GM18508 (cell line): ENCODE data around the gene HMCN1.

Experiments
- ATAC-seq: cut with Tn5 transposase; IDR thresholded peaks from one replicate; pipeline ENCODE4 v1.9.1; 2021; ENCODE audit warnings: moderate number of reproducible peaks; ENCODE audit not compliant: insufficient read depth, unreplicated experiment

The HMCN1 gene

DNA sequence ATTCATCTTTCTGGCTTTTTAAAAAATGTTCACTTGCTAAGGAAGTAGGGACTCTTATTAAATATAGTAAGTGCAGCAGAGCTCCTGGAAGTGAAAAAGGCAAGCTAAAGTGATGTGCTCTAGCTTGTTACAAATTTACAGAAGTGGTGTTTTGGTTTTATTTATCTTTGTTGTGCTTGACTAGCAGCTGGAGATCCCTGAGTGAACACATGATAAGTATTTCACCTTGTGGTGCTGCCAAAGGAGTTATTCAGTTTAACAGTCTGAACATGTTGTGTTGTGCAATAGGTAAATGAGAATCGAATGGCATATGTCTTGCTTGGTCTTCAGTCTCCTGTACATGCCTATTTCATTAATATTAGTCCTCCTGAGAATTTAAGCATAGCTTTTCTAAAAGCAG is 325.1 kb downstream of the HMCN1 start:
- no peak for ATAC-seq

DNA sequence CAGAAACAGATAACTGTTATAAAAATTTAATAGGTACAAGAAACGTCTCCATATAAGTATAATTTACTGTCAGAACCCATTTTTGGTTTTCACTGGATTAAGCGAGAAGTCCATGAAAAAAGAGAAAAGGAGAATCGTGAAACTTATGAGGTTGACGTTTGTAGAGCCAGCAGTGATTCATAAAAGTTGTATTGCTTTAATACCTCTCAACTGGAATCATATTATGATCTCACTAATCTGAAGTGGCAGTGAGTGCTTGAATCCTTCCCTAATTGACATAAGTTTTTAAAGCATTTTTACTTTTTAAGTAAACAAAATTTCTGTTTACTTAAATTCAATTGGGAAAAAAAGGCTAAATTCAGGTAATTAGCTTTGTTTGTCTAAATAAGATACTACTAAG is 325.6 kb downstream of the HMCN1 start:
- ATAC-seq = no peak

- ATAC-seq = no peak
Measured at GRCh38 chr1:186060226-186060625, 326.0 kb downstream of the HMCN1 start.

- no peak for ATAC-seq
Measured at GRCh38 chr1:186063091-186063657, 329.0 kb downstream of the HMCN1 start.

- no peak for ATAC-seq
Measured at GRCh38 chr1:186066411-186066810, 332.2 kb downstream of the HMCN1 start.

DNA sequence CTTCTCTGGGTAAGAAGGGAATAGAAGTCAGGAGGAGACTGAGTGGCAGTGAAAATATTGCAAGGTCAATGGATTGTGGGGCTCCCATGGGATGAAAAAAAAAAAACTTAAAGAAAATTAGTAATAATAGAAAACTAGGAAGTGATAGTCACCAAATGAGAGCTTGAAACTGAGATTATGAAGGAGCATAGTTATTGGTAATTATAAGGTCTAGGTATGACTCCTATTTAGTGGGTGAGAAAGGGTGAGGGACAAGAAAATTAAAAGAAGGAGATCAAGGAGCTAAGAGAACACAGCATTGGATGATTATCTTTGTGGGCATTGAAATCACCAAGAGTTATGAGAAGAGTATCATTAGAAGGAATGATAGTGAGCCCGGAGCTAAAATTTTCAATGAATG is 339.5 kb downstream of the HMCN1 start:
- ATAC-seq = no peak

GRCh38 chr1:186076006-186076405 is 341.8 kb downstream of the HMCN1 start:
- ATAC-seq = no peak

GRCh38 chr1:186078245-186078644 is 344.1 kb downstream of the HMCN1 start:
- ATAC-seq = peak; percentile 95

- ATAC-seq = no peak
Measured at GRCh38 chr1:186079084-186079684, 345.0 kb downstream of the HMCN1 start.

DNA sequence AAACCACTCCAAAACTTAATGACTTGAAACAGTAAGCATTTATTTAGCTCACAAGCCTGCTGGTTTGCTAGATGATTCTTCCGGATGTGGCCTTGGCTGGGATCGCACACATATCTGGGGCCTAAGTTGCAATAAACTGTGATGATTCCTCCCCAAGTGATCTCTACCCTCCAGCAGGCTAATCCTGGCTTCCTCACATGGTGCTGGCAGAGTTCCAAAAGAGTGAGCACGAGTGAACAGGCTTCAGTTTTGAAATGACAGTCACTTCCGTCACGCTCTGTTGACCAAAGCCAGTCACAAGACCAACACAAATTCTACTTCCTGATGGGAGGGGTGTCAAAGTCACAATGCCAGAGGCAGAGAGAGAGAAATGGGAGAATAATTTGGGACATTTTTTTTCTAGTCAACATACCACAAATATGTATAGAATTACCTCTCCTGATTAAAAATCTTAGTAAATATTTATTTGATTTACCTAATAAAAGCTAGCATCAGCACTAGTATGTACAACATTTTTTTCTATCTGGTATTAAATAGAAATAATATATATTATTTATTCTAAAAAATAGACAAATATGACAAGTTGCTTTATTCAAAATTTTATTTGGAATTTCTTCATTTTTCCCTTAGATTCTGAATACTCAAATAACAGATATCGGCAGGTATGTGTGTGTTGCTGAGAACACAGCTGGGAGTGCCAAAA is 348.2 kb downstream of the HMCN1 start:
- ATAC-seq = peak; percentile 49

GRCh38 chr1:186086583-186086982 is 352.4 kb downstream of the HMCN1 start:
- no peak for ATAC-seq

GRCh38 chr1:186089940-186090339 is 355.7 kb downstream of the HMCN1 start:
- ATAC-seq = no peak

- no peak for ATAC-seq
Measured at GRCh38 chr1:186091222-186091720, 357.1 kb downstream of the HMCN1 start.

GRCh38 chr1:186093437-186093836 is 359.2 kb downstream of the HMCN1 start:
- ATAC-seq = no peak

- no peak for ATAC-seq
Measured at GRCh38 chr1:186094172-186094571, 360.0 kb downstream of the HMCN1 start.

DNA sequence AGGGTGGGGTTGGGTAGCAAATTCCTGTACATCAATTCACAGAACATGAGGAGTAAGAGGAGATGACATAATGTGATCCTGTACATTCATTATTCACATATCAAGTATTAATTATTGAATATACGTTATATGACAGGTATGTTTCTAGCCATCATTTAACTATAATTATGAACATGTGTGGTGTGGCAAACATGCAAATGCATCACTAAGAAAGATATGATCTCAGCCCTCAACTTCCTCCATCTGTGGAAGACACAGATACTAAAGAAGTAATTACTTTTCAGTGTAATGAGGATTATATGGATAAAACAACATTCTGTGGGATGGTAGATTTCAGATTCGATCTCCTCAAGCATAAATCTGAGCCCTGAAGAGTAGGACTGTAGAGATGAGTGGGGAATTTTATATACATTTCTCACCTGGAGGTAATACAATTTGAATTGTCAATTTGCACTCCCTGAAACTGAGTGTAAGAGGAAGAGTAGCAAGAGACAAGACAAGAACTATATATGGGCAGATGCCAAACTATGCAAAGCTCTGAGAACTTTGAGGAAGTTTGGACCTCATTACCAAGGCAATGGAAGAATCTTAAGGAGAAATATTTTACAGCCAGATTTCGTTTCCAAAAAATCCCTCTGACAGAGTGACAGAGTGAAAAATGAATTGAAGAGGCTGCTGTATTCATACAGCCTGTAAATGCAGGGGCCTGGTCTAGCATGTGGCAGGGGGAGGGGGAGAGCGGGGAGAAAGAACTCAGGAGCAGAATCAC is 365.3 kb downstream of the HMCN1 start:
- ATAC-seq = no peak

DNA sequence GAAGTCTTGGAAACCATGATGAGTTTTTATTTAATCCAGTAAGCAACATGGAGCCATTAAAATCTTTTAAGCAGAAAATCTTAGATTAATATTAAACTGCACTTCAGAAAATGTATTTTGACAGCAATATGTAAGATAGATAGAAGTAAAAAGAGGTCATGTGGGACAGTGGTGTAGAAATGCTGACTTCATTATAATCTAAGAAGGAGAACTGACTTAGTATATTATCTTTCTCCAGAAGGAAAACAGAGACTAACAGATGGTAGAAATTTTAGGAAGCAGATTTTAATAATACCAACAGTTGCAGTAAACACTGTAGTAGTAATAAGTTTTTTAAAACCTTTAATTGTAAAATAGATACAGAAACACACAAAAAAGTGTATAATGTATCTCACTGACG is 367.9 kb downstream of the HMCN1 start:
- no peak for ATAC-seq

DNA sequence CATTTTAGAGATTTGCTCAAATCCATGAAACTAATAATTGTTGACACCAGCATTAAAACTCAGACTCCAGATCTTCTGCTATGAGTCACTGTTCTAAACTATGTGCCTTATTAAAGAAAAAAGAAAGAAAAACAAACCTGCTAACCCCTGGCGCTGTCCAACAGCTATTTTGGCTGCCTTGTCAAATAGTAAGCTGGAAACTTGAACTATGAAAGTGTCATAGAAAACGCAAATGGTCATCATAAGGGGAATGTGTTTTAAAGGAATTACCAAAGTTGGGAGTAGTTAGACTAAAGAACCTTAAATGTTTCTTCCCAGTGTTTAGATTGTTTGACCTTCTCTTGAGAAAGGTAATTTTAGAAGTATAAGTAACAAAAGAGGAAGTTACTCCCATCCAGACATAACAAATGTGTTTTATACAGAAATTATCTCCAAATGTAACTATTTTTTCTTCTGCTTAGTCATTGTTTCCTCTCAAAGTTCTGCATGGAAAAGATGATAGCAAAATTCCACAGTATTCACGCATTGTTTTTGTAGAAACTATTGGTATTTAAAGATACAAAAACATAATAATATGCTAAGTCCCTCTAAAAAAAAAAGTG is 368.5 kb downstream of the HMCN1 start:
- no peak for ATAC-seq

- no peak for ATAC-seq
Measured at GRCh38 chr1:186104459-186104858, 370.3 kb downstream of the HMCN1 start.

- no peak for ATAC-seq
Measured at GRCh38 chr1:186112280-186112679, 378.1 kb downstream of the HMCN1 start.

GRCh38 chr1:186113461-186113860 is 379.3 kb downstream of the HMCN1 start:
- ATAC-seq = no peak
